DMS114 treated with DMSO at 0.1 percent for 48 hours (cell line): ENCODE data around the gene CACNA1A.
"Not testable (repeated sequence)": the region's sequence is repeated elsewhere in the genome, so short reads cannot be mapped to it uniquely, and the experiment has no call there.

Experiments used
- DNase-seq: peaks from one replicate; lab custom pipeline; 2025; ENCODE audit not compliant: unreplicated experiment; lab: John Stamatoyannopoulos, UW

The CACNA1A gene

DNA sequence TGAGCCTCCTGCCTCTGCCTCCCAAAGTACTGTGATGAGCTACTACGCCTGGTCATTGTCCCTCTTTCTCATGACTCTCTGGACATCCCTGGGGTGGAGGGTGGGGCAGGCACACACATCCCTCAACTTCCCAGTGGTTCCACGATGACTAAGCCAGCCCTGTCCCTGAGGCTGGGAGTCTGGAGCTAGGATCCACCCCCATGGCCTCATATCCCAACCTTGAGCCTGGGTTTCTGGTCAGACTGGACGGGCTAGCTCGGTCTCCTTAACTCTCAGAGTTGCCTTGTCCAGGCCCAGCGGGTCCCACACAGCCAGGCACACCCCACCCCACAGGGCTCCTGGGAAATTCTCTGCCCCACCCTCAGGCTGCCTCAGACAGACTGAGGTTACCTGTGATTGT, 336.5 kb downstream of the CACNA1A start:
- DNase-seq, result no peak

DNA sequence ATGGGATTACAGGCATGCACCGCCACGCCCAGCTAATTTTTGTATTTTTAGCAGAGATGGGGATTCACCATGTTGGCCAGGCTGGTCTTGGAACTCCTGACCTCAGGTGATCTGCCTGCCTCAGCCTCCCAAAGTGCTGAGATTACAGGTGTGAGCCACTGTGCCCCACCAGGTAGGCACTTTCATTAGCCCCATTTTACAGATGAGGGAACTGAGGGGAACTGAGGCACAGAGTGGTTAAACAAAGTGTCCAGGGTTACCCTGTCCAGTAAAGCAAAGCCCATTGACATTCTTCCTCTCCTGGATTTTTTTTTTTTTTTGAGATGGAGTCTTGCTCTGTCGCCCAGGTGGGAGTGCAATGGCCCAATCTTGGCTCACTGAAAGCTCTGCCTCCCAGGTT, 340.1 kb downstream of the CACNA1A start:
- DNase-seq, result not testable (repeated sequence)

DNA sequence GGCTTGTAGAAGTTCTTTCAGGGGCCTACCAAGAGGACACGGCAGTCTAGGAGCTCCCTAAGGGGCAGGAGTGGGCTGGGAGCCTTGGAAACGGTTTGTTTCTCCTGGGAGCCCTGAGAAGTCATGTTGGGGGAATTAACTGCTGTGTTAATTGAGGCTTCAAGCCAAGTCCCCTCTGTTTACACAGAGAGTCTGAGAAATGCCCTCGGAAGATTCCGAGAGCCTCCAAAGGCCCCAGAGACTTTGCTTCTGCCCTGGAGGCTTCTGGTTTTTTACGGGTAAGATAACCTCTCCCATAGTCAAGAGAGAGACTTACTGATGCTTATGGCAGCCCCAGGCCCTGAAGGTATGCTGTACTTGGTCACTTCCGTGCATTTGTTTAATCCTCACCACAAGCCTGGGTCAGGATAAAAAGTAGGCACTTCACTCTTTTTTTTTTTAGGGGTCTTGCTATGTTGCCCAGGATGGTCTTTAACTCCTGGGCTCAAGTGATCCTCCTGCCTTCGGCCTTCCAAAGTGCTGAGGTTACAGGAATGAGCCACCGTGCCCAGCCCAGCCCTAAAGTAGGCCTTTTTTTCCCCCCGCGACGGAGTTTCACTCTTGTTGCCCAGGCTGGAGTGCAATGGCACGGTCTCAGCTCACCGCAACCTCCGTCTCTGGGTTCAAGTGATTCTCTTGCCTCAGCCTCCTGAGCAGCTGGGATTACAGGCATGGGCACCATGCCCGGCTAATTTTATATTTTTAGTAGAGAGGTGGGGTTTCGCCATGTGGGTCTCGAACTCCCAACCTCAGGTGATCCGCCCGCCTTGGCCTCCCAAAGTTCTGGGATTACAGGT, 340.9 kb downstream of the CACNA1A start:
- DNase-seq, result no peak

DNA sequence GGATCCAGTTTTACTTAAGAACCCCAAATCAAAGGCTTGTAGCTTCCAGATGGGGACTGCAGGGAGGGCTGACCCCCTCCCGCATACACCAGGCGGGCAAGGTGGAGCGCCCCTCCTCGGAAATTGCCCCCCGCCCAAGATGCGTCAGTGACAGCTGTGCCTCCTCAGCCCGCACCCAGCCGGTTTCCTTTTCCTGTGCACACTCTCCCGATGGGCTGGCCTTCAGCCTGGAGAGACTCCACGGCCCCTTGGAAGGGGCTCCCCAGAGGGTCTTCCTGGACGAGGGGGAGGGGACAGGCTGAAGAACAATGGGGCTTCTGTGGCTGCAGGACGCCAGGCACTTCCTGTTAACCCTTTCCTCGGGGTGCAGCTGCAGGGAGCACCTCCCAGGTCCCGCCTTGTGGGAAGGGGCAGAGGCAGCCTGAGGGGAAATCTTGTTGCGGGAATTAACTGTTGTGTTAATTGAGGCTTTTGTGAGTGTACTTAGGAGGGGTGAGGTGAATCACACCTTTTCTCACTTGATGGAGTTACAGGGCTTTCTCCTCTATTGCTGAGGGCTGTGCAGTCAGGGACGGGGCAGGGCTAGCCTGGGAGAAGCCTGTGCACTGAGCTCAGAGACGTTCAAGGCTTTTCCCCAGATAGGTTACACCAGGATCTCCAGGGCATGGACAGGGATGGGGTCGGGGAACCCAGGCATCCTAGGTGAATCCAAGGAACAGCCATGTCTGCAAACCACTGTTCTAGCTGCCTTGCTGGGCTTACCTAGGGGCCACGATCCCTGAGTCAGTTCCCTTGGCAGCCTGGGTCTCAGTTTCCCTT, 341.7 kb downstream of the CACNA1A start:
- no peak for DNase-seq

DNA sequence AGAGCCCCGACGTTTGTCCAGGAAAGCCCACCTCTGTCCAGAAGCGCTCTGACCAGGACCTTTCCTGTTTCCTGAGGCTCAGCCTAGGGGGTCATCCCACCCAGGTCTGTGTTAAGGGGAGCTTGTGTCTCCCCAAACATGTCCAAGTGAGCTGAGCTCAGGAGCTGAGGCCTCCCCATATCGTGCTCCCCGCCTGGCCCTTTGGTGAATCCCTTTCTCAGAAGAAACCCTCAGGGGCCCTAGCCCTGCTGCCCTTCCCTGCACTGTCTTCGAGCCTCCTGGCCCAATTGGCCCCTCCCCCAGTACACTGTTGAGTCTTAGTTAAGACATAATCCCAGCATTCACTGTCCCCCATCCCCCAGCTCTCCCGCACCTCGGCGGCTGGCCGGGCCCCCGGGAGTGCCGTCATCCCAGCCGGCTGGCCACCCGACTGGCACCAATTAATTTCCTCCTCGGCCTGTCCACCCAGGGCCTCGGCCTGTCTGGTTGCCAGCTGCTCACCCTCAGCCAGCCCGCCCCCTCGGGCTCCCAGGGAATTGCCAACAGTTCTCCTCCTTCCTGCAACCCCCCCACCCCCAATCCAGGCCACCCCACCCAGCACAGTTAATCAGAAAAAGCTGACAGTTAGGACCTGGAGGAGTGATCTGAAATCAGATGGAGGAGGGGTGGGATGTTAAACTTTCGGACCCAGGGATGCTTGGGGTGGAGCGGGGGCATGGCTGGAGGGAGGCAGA, 342.5 kb downstream of the CACNA1A start:
- DNase-seq, result no peak

DNA sequence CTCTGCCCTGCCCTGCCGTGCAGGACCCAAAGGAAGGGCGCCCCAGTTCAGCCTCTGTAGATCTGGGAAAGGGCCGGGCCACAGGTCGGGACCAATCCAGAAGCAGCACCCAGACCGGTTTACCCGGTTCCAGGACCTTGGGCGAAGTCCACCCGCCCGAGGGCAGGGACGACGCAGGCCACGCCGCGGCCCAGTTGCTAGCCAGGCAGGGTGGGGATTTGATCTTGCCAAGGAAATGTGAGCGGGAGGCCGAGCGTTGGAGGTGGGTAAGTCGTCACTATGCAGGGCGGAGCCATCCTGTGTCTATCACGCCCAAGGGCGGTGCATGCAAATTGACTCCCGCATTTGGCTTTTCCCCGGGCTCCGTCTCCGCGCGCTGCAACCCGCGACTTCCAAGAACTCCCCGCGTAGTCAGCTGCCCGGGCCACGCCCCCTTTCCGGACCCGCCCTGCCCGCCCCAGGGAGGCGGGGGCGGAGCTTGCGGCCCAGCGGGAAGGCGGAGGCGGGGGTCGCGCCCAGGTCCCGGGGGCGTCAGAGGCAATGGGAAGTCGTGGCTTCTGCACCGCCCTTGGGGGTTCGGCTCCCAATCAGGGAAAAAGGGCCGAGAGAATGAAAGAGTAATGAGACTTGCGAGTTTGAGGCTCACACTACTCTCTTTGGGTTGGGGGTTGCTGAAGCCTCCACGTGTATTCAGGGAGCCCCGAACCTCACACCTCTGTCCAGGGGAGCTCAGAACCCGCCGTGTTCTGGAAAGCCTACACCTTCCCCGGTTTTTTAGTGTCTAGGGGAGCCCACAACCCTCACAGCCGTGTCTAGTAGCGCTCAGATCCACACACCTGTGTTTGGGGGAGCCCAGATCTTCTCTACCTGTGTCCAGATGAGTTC, 343.3 kb downstream of the CACNA1A start:
- peak; percentile 92 for DNase-seq

DNA sequence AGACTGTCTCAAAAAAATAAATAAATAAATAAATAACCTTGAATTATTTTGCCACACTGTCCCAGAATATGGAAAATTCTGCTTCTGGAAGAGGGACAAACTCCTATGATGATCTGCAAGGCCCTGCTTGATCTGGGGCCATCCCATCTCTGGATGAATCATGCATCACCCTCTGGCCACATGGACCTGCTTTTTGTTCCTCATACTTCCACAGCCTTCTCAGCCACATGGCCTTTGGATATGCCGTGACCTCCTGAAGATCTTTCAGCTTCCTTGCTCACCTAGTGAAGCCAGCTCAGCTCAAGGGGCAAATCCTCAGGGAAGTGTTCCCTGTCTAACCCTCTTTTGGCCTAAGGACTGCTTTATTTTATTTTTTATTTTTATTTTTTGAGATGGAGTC, 345.7 kb downstream of the CACNA1A start:
- no peak for DNase-seq

DNA sequence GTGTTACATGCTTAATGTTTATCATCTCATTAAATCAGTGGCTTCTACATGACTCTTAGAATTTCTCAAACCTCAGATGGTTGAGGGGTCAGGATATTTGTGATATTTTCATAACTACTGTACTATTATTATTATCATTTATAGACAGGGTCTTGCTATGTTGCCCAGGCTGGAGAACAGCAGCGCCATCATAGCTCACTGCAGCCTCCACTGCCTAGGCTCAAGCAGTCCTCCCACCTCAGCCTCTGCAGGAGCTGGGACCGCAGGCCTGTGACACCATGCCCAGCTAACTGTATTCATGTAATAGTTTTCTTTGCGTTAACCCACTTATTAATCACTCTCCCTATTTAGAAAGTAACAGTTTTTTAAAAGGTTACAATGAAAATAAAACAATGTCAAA, 346.6 kb downstream of the CACNA1A start:
- DNase-seq, result no peak
